ENCODE results near the gene GANAB.
"Not testable (repeated sequence)": the region's sequence is repeated elsewhere in the genome, so short reads cannot be mapped to it uniquely, and the experiment has no call there.

The GANAB gene

DNA sequence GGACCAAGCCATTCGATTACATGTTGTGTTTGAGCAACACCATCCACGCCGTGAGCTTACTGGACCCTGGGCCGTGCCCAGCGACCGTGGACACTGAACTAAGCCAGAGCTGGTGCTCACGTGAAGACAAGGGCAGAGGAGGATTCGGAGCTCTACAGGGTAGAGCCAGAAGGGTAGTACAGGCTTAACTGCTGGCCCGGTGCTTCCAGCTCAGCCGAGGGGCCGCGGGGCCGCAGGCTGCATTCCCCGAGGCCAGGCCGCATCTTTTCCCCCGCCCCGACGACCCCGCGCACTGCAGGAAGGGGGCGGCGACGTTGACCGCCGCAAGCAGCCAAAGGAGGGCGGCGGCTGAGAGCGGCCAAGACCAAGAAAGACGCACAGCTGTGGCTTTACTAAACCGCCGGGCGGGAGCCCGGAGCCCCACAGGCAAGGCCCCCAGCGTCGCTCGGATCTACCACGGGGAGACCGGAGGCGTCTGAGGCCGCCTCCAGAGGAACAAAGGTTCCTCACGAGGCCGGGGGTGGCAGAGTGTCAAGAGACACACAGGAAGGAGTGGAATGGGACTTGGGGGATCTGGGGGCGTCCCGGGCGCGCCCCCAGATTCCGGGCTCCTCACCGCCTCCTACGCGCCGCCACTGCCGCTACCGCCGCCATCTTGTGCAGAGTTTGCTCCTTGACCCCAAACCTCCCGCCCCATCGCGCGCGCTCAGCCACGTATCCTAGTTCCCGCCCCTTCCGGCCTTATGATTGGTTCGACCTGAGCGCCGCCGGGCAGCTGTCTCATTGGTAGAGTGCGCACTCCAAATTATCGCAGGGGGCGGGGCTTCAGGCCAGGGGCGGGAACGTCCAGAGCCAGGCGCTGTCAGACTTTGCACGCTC is at the start of gene GANAB:
Gene GANAB (minus strand): TSS at position 668 of the 879 bp plus-strand sequence. CDS start 14 bp downstream, at position 654.
- Mint-ChIP-seq H3K4me1 (peaks cover 20% of the 10 kb centered on the region), H3K36me3 (ENCODE audit: insufficient read depth) (peaks cover 26% of the 10 kb centered on the region), H3K4me3 (peak within 1 kb of the TSS; percentile 90), H3K27me3 (no peaks in the 10 kb centered on the region), H3K9me3 (no peaks in the 10 kb centered on the region), H3K27ac (ENCODE audit: low read depth) (peak within 1 kb of the TSS; percentile 88)
- DNase-seq (ENCODE audit: low spot score in 2 of 2) = peak; percentile 94 to 95
- peak; percentile 98 for ATAC-seq (replicated peaks; ENCODE audit: extremely low read depth, poor library complexity, severe bottlenecking)

DNA sequence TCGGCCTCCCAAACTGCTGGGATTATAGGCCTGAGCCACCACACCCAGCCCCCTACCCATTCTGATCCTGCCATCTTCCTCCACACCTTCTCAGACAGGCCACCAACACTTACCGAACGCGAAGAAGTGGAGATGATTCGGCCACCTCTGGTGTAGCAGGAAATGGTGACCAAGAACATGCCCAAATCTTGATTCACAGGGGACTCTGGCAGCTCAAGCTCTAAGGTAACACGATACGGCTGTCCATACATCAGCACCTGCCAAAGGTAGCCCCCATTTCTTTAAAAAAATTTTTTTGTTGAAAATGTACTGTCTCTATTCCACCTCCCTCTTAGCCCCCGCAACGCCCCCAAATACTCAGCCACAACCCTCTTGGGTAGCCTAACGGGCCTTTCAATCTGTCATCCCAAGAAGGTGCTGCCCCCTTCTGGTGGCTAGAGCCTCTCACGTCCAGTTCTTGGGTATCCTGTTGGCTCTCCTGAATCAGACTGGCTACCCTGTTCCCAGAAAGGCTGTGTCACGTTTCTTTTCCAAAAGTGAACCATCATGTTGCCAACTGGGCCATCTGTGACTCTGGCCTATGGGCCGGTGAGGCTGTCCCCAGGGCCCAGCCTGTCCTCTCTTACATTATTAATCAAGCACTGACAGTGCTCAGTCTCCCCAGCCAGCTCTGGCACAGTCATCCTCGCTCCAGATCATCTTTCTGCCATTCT is 48.2 kb upstream of the GANAB start:
- Mint-ChIP-seq H3K36me3 (ENCODE audit: insufficient read depth) (peaks cover 2% of the 10 kb centered on the region), H3K27me3 (no peaks in the 10 kb centered on the region), H3K4me1 (peaks cover 9% of the 10 kb centered on the region), H3K4me3 (no peak overlapping the region), H3K9me3 (no peaks in the 10 kb centered on the region), H3K27ac (ENCODE audit: low read depth) (peak overlapping the region; percentile 29)
- peak; percentile 57 to 74 for DNase-seq (ENCODE audit: low spot score in 2 of 2)
- peak; percentile 72 for ATAC-seq (replicated peaks; ENCODE audit: extremely low read depth, poor library complexity, severe bottlenecking)

DNA sequence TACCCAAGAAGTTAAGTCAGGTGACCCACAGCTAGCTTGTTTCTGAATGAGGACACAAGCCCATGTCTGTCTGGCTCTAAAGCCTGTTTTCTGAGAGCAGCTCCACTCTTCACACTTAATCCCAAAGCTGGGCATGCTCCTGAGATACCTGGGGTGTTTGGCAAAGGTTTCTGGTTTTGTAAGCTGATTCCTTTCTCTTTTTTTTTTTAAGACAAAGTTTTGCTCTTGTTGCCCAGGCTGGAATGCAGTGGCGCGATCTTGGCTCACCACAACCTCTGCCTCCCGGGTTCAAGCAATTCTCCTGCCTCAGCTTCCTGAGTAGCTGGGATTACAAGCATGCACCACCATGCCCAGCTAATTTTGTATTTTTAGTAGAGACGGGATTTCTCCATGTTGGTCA is 47.2 kb upstream of the GANAB start:
- not testable (repeated sequence) for H3K36me3 Mint-ChIP-seq (ENCODE audit: insufficient read depth); H3K9me3 Mint-ChIP-seq; DNase-seq (ENCODE audit: low spot score in 2 of 2); ATAC-seq (replicated peaks; ENCODE audit: extremely low read depth, poor library complexity, severe bottlenecking); H3K4me3 Mint-ChIP-seq; H3K27me3 Mint-ChIP-seq; H3K27ac Mint-ChIP-seq (ENCODE audit: low read depth); H3K4me1 Mint-ChIP-seq

DNA sequence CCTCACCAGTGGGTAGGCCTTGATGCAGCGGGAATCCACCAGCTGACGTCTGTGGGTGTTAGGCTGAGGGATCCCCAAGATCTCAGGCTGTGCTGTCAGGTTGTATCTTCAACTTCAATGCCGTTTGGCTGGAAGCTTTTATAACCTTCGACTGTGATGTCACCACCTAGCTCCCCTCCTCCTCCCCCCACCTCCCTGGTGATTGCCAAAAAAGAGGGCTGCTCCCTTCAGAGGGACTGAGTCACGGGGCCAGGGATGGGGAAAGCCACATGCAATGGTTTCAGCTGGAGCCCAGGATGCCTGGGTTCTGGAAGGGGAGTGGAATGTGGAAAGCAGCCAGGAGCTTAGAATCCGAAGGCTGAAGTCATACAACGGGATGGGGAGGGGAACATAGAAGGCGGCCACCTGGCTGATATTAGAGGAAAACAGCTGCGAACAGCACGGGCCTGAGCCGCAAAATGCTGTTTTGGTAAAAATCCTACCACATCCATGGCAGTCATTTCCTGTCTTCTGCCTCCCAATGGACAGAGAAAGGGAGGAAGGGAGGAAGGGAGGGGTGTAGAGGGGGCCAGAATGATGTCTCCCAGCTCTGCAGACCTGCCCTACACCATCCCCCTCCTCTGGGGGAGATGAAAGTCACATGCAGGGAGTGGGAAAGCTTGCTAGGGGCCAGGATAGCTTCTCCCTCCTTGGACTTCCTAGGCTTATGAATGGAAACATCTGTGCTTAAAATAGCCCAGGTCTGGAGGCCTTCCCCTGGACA is 43.2 kb upstream of the GANAB start, which contains the start of gene LRRN4CL:
Gene LRRN4CL (minus strand): TSS at position 110 of the 763 bp plus-strand sequence. CDS start 1,022 bp downstream, outside the sequence.
- H3K27ac Mint-ChIP-seq (ENCODE audit: low read depth) = no peak within 1 kb of the TSS
- ATAC-seq (replicated peaks; ENCODE audit: extremely low read depth, poor library complexity, severe bottlenecking) (no peak), DNase-seq (ENCODE audit: low spot score in 2 of 2) (no peak)
- H3K36me3 Mint-ChIP-seq (ENCODE audit: insufficient read depth) = peaks cover 4% of the 10 kb centered on the region
- no peaks in the 10 kb centered on the region for H3K27me3 Mint-ChIP-seq
- H3K9me3 Mint-ChIP-seq = no peaks in the 10 kb centered on the region
- peaks cover 3% of the 10 kb centered on the region for H3K4me1 Mint-ChIP-seq
- no peak within 1 kb of the TSS for H3K4me3 Mint-ChIP-seq

DNA sequence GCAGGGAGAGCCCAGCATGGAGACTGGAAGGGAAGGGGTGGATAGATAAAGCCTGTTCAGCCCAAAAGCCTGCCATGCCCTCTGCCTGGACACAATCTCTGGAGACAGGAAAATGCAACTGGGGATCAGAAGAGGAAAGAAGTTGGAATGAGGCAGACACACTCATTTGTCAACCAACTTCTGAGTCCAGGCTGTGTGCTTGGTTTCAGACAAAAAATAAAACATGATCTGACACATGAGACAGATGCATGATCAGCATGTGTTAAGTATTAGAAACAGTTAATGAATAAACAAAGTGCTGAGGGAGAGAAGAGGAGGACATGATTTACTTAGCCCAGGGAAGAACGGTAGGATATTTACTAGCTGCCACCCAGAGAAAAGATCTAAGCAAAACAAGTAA is 42.1 kb upstream of the GANAB start:
- no peaks in the 10 kb centered on the region for H3K9me3 Mint-ChIP-seq
- no peak overlapping the region for H3K27ac Mint-ChIP-seq (ENCODE audit: low read depth)
- H3K4me3 Mint-ChIP-seq = no peak overlapping the region
- H3K4me1 Mint-ChIP-seq = no peaks in the 10 kb centered on the region
- peaks cover 4% of the 10 kb centered on the region for H3K36me3 Mint-ChIP-seq (ENCODE audit: insufficient read depth)
- H3K27me3 Mint-ChIP-seq = no peaks in the 10 kb centered on the region
- ATAC-seq (replicated peaks; ENCODE audit: extremely low read depth, poor library complexity, severe bottlenecking) = no peak
- DNase-seq (ENCODE audit: low spot score in 2 of 2) = no peak

DNA sequence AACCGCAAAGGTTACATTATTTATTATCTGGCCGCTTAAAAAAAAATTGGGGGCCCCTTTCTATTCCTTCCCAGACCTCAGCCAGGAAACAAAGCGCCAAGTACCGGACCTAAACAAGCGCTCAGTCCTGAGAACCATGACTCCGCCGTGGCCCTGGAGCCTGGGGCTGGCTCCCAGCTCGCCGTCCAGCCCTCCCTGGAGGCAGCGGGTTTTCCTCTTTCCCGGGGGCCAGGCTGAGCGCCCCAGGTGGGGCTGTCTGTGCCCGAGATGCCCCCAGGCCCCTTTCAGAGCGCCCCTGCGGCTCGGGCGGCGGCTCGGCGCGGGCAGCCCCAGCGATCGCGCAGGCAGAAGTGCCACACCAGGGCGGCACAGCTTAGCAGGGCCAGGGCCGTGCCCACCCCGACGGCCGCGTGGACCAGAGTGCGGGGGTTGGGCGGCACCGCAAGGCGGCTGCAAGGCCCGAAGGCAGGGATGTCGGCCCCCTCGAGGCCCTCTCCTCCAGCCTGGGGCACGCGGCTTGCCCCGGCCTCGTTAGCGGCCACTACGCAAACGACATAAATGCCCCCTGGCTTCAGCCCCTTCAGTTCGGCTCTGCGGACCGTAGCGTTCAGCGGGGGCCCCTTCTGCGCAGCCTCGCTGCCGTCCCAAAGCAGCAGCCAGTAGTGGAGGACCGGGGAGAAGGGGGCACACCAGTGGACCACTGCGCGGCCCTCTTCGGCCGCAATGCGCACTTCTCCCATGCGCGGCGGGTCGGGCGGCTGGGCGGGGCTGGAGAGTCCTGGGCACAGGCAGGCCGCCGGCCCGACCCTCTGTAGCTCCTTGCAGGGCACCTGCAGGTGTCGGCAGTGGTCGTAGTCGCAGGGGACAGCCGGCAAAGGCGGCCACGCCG is 41.3 kb upstream of the GANAB start:
- peaks cover 4% of the 10 kb centered on the region for H3K36me3 Mint-ChIP-seq (ENCODE audit: insufficient read depth)
- ATAC-seq (replicated peaks; ENCODE audit: extremely low read depth, poor library complexity, severe bottlenecking) (no peak), DNase-seq (ENCODE audit: low spot score in 2 of 2) (no peak)
- no peaks in the 10 kb centered on the region for H3K27me3 Mint-ChIP-seq
- no peak overlapping the region for H3K4me3 Mint-ChIP-seq
- no peaks in the 10 kb centered on the region for H3K4me1 Mint-ChIP-seq
- no peaks in the 10 kb centered on the region for H3K9me3 Mint-ChIP-seq
- no peak overlapping the region for H3K27ac Mint-ChIP-seq (ENCODE audit: low read depth)

DNA sequence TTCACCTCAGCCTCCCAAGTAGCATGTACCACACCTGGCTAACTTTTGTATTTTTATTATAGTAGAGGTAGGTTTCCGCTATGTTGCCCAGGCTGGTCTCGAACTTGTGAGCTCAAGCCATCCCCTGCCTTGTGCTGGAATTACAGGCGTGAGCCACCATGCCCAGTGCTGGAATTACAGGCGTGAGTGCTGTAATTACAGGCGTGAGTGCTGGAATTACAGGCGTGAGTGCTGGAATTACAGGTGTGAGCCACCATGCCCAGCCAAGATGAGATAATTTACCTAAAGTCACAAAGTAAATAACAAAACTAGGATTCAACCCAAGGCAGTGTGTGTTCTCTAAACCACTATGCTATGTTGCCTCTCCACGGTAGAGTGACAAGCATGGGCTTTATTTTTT is 36.1 kb upstream of the GANAB start:
- peaks cover 16% of the 10 kb centered on the region for H3K4me1 Mint-ChIP-seq
- no peaks in the 10 kb centered on the region for H3K9me3 Mint-ChIP-seq
- H3K27me3 Mint-ChIP-seq = no peaks in the 10 kb centered on the region
- ATAC-seq (replicated peaks; ENCODE audit: extremely low read depth, poor library complexity, severe bottlenecking) (no peak), DNase-seq (ENCODE audit: low spot score in 2 of 2) (no peak)
- no peak overlapping the region for H3K4me3 Mint-ChIP-seq
- peaks cover 9% of the 10 kb centered on the region for H3K36me3 Mint-ChIP-seq (ENCODE audit: insufficient read depth)
- H3K27ac Mint-ChIP-seq (ENCODE audit: low read depth) = no peak overlapping the region

DNA sequence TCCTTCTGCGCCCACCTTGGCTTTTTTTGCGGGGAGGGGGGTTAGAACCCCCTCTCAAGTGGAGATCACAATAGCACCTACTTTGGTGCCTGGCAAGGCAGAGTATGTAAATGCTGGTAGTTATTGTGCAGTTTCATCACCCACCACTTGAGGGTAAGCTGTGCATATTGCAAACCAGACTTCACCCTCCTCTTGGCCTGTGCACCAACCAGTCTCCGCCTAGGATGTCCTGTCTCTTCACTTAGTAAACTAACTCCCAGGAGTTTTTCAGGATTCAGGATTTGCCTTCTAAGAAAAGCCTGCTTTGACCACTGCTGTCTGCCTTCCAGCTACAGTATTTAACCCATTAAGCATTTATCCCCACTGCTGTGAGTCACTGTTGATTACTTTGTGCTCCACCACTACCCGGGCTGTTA is 34.4 kb upstream of the GANAB start:
- peaks cover 29% of the 10 kb centered on the region for H3K4me1 Mint-ChIP-seq
- peaks cover 16% of the 10 kb centered on the region for H3K36me3 Mint-ChIP-seq (ENCODE audit: insufficient read depth)
- peak overlapping the region; percentile 72 for H3K27ac Mint-ChIP-seq (ENCODE audit: low read depth)
- H3K9me3 Mint-ChIP-seq = no peaks in the 10 kb centered on the region
- ATAC-seq (replicated peaks; ENCODE audit: extremely low read depth, poor library complexity, severe bottlenecking) (peak; percentile 50), DNase-seq (ENCODE audit: low spot score in 2 of 2) (no peak)
- no peaks in the 10 kb centered on the region for H3K27me3 Mint-ChIP-seq
- peak overlapping the region; percentile 58 for H3K4me3 Mint-ChIP-seq

DNA sequence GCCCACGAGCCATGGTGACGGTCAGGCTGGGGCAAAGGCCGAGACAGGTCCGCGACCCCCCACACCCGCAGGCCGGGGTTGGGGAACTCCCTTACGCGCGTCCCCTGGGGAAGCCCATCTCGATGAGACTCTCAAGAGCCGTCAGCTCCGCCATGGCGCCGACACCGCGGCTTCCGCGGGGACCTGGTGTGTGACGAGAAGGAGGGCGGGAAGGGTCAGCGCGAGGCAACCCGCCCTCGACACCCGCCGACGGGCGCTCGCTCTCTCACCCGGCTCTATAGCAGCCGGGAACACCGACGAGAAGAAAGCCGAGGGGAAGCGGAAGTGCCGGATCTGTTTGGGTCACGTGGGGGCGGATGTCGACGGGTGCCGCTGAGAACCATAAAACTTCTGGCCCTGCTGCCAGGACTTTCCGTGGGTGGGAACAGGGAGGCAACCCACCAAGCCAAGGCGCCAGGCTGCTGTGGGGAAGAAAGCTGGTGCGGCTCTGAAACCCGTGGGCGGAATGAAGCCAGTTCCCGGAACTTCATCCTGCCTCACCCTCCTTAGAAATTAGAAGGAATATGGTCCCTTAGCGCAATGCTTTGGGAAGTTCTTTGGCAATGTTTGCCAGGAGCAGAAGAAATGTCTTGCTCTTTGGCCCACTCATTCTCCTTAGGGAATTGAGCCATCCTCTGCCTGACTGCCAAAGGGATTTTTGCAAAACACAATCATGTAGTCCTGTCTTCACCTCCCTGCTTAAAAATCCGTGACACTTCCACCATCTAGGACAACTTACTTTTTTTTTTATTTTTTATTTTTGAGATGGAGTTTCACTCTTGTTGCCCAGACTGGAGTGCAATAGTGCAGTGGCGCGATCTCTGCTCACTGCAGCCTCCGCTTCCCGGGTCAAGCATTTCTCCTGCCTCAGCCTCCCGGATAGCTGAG is 32.6 kb upstream of the GANAB start, which contains the start of gene UBXN1:
Gene UBXN1 (minus strand): TSS at position 304 of the 927 bp plus-strand sequence. CDS start 150 bp downstream, at position 154.
- Mint-ChIP-seq H3K4me3 (peak within 1 kb of the TSS; percentile 92), H3K4me1 (peaks cover 34% of the 10 kb centered on the region), H3K36me3 (ENCODE audit: insufficient read depth) (peaks cover 26% of the 10 kb centered on the region), H3K27me3 (no peaks in the 10 kb centered on the region), H3K9me3 (no peaks in the 10 kb centered on the region), H3K27ac (ENCODE audit: low read depth) (peak within 1 kb of the TSS; percentile 89)
- peak; percentile 66 to 68 for DNase-seq (ENCODE audit: low spot score in 2 of 2)
- peak; percentile 83 for ATAC-seq (replicated peaks; ENCODE audit: extremely low read depth, poor library complexity, severe bottlenecking)

DNA sequence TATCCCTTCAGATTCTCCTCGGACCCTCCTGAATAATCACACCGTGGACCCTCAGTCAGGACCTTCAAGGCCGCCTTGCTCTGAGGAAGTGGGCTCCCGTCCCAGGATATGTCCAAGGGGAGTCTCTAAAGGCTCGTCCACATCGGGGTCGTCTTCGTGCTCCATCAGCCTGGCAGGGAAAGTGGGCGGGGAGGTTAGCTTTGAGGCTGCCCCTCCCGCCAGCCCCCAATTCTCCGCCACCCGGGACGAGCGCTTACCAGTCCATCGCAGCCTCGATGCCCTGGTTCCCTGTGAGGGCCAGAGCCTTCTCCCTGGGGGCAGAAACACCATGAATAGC is 32.0 kb upstream of the GANAB start:
- Mint-ChIP-seq H3K36me3 (ENCODE audit: insufficient read depth) (peaks cover 26% of the 10 kb centered on the region), H3K27ac (ENCODE audit: low read depth) (peak overlapping the region; percentile 89), H3K4me3 (peak overlapping the region; percentile 92), H3K4me1 (peaks cover 34% of the 10 kb centered on the region), H3K9me3 (no peaks in the 10 kb centered on the region), H3K27me3 (no peaks in the 10 kb centered on the region)
- DNase-seq (ENCODE audit: low spot score in 2 of 2) = no peak
- ATAC-seq (replicated peaks; ENCODE audit: extremely low read depth, poor library complexity, severe bottlenecking) = no peak

DNA sequence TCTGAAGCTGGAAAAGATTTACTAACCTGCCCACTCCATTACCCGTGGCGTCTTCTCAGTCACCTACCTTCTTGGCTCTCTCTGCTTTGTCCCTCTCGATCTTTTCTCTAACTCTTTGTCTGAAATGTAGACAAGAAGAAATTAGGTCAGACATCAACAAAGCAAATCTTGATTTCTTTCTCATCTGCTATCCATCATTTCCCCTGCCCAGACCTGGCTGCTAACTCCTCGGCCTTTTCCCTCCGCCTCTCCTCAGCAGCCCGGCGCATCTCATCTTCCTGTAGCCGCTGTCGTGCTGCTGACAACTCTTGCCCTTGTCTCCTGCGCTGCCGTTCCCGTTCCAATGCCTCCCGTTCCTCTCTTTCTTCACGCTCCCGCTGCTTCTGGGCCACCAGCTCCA is 31.3 kb upstream of the GANAB start:
- DNase-seq (ENCODE audit: low spot score in 2 of 2) = no peak
- Mint-ChIP-seq H3K4me3 (peak overlapping the region; percentile 92), H3K27ac (ENCODE audit: low read depth) (peak overlapping the region; percentile 89), H3K36me3 (ENCODE audit: insufficient read depth) (peaks cover 28% of the 10 kb centered on the region), H3K27me3 (no peaks in the 10 kb centered on the region), H3K4me1 (peaks cover 34% of the 10 kb centered on the region), H3K9me3 (no peaks in the 10 kb centered on the region)
- ATAC-seq (replicated peaks; ENCODE audit: extremely low read depth, poor library complexity, severe bottlenecking) = no peak

Data from central memory CD8-positive, alpha-beta T cell (primary cell).